ENCODE results near the gene PGPEP1.

The PGPEP1 gene

GRCh38 chr19:18340190-18340989 lies at the start of gene PGPEP1:
Gene PGPEP1 (plus strand): TSS chr19:18340598. CDS start chr19:18340682, 84 bp downstream.
- no peak for DNase-seq (ENCODE audit: low read depth)

- DNase-seq (ENCODE audit: low read depth), result no peak
Observed at GRCh38 chr19:18291019-18291524, 49.3 kb upstream of the PGPEP1 start.

GRCh38 chr19:18291590-18292461 lies 48.6 kb upstream of the PGPEP1 start:
- peak; percentile 55 for DNase-seq (ENCODE audit: low read depth)

GRCh38 chr19:18292462-18292809 lies 48.0 kb upstream of the PGPEP1 start:
- DNase-seq (ENCODE audit: low read depth), result no peak

- DNase-seq (ENCODE audit: low read depth), result peak; percentile 57
Observed at GRCh38 chr19:18292810-18293641, 47.4 kb upstream of the PGPEP1 start.

- DNase-seq (ENCODE audit: low read depth), result no peak
Observed at GRCh38 chr19:18293642-18294466, 46.5 kb upstream of the PGPEP1 start.

GRCh38 chr19:18294467-18294864 lies 45.9 kb upstream of the PGPEP1 start:
- DNase-seq (ENCODE audit: low read depth), result no peak

- DNase-seq (ENCODE audit: low read depth), result no peak
Observed at GRCh38 chr19:18295034-18295451, 45.4 kb upstream of the PGPEP1 start.

- no peak for DNase-seq (ENCODE audit: low read depth)
Observed at GRCh38 chr19:18297308-18297707, 43.1 kb upstream of the PGPEP1 start.

- no peak for DNase-seq (ENCODE audit: low read depth)
Observed at GRCh38 chr19:18298601-18299000, 41.8 kb upstream of the PGPEP1 start.

GRCh38 chr19:18299654-18300053 lies 40.7 kb upstream of the PGPEP1 start:
- DNase-seq (ENCODE audit: low read depth), result no peak

- DNase-seq (ENCODE audit: low read depth), result no peak
Observed at GRCh38 chr19:18300930-18301717, 39.3 kb upstream of the PGPEP1 start.

GRCh38 chr19:18301718-18302111 lies 38.7 kb upstream of the PGPEP1 start:
- DNase-seq (ENCODE audit: low read depth), result no peak

GRCh38 chr19:18304208-18304457 lies 36.3 kb upstream of the PGPEP1 start:
- no peak for DNase-seq (ENCODE audit: low read depth)

GRCh38 chr19:18304458-18305310 lies 35.7 kb upstream of the PGPEP1 start:
- DNase-seq (ENCODE audit: low read depth), result no peak

- DNase-seq (ENCODE audit: low read depth), result no peak
Observed at GRCh38 chr19:18306209-18306887, 34.0 kb upstream of the PGPEP1 start.

GRCh38 chr19:18306888-18307260 lies 33.5 kb upstream of the PGPEP1 start:
- peak; percentile 32 for DNase-seq (ENCODE audit: low read depth)

- no peak for DNase-seq (ENCODE audit: low read depth)
Observed at GRCh38 chr19:18307271-18307681, 33.1 kb upstream of the PGPEP1 start.

All from fibroblast of the conjunctiva (primary cell).